HEK293 (cell line): ENCODE results near the gene ANAPC5.

Experiments used
- SETDB1 ChIP-seq: IDR thresholded peaks from one replicate; pipeline ENCODE4 v1.6.1; 2017; ENCODE audit warnings: mild to moderate bottlenecking, low read length, moderate library complexity, mixed read lengths; ENCODE audit not compliant: insufficient read length
- YY1 ChIP-seq: fragments of 450-650 bp; formaldehyde crosslinking; IDR thresholded peaks from 2 replicates; pipeline ENCODE4 v1.5.1; 2018; ENCODE audit warnings: missing biosample characterization, missing genetic modification characterization
- ZNF121 ChIP-seq: fragments of 450-650 bp; formaldehyde crosslinking; IDR thresholded peaks from 2 replicates; pipeline ENCODE4 v1.5.1; 2016; ENCODE audit warnings: missing biosample characterization, missing genetic modification characterization
- ZNF140 ChIP-seq: fragments of 450-650 bp; formaldehyde crosslinking; IDR thresholded peaks from 2 replicates; pipeline ENCODE4 v1.5.1; 2016; ENCODE audit warnings: missing biosample characterization, missing genetic modification characterization
- ZNF416 ChIP-seq: fragments of 450-650 bp; formaldehyde crosslinking; IDR thresholded peaks from 2 replicates; pipeline ENCODE4 v1.5.1; 2016; ENCODE audit warnings: missing biosample characterization, missing genetic modification characterization
- ZNF48 ChIP-seq: fragments of 450-650 bp; formaldehyde crosslinking; IDR thresholded peaks from 2 replicates; pipeline ENCODE4 v1.5.1; 2016; ENCODE audit warnings: missing biosample characterization, missing genetic modification characterization
- ZNF501 ChIP-seq: fragments of 450-650 bp; formaldehyde crosslinking; IDR thresholded peaks from 2 replicates; pipeline ENCODE4 v1.5.1; 2016; ENCODE audit warnings: missing biosample characterization, missing genetic modification characterization
- ZNF514 ChIP-seq: fragments of 450-650 bp; formaldehyde crosslinking; IDR thresholded peaks from 2 replicates; pipeline ENCODE4 v1.5.1; 2016; ENCODE audit warnings: missing biosample characterization, missing genetic modification characterization
- ZNF585B ChIP-seq: fragments of 450-650 bp; formaldehyde crosslinking; IDR thresholded peaks from 2 replicates; pipeline ENCODE4 v1.5.1; 2016; ENCODE audit warnings: missing biosample characterization, missing genetic modification characterization
- ZNF792 ChIP-seq: fragments of 450-650 bp; formaldehyde crosslinking; IDR thresholded peaks from 2 replicates; pipeline ENCODE4 v1.5.1; 2016; ENCODE audit warnings: missing biosample characterization, missing genetic modification characterization
- TF ChIP-seq, protein P1 (sequence below): fragments of 450-650 bp; formaldehyde crosslinking; IDR thresholded peaks from 2 replicates; pipeline ENCODE4 v1.5.1; 2016; ENCODE audit warnings: missing biosample characterization, missing genetic modification characterization
- TF ChIP-seq, protein P2 (sequence below): fragments of 450-650 bp; formaldehyde crosslinking; IDR thresholded peaks from 2 replicates; pipeline ENCODE4 v1.5.1; 2017; ENCODE audit warnings: missing biosample characterization, missing genetic modification characterization

DNA sequence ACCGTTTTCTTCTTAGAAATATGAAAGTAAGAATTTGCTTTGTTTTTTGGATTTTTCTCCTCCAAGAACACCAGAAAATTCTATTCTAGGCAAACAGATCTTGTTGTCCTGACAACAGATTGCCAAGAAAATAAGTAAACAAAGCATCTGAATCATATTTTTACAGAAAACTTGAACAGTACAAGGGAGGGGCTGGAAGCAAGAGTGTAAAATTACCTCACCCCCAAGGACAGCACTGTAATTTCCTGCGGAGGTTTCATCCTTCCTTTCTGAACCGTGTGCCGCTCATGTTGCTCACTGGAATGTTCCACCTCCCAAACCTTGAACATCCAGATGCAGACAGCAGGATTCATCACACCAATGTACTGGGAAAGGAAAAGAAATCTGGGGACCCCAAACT is 50.3 kb downstream of the ANAPC5 start:
- TF ChIP-seq ZNF121 (tag by site-specific recombination) (no peak), YY1 (no peak), ZNF416 (tag by site-specific recombination) (no peak), ZNF48 (tag by site-specific recombination) (no peak), ZNF140 (tag by site-specific recombination) (no peak), ZNF792 (tag by site-specific recombination) (no peak), ZNF585B (tag by site-specific recombination) (no peak), ZNF501 (no peak), ZNF514 (no peak), SETDB1 (no peak)
- TF ChIP-seq, protein P1, sequence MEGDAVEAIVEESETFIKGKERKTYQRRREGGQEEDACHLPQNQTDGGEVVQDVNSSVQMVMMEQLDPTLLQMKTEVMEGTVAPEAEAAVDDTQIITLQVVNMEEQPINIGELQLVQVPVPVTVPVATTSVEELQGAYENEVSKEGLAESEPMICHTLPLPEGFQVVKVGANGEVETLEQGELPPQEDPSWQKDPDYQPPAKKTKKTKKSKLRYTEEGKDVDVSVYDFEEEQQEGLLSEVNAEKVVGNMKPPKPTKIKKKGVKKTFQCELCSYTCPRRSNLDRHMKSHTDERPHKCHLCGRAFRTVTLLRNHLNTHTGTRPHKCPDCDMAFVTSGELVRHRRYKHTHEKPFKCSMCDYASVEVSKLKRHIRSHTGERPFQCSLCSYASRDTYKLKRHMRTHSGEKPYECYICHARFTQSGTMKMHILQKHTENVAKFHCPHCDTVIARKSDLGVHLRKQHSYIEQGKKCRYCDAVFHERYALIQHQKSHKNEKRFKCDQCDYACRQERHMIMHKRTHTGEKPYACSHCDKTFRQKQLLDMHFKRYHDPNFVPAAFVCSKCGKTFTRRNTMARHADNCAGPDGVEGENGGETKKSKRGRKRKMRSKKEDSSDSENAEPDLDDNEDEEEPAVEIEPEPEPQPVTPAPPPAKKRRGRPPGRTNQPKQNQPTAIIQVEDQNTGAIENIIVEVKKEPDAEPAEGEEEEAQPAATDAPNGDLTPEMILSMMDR (tag by site-specific recombination) = no peak
- TF ChIP-seq, protein P2, sequence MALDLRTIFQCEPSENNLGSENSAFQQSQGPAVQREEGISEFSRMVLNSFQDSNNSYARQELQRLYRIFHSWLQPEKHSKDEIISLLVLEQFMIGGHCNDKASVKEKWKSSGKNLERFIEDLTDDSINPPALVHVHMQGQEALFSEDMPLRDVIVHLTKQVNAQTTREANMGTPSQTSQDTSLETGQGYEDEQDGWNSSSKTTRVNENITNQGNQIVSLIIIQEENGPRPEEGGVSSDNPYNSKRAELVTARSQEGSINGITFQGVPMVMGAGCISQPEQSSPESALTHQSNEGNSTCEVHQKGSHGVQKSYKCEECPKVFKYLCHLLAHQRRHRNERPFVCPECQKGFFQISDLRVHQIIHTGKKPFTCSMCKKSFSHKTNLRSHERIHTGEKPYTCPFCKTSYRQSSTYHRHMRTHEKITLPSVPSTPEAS (tag by site-specific recombination) = no peak
